ENCODE data around the gene PGM1. TPM values are rescaled to one million over a fixed set of nuclear protein-coding genes. Genes with fewer than 3 reads are reported as not detected.

PGM1 gene
- total and polyA plus RNA-seq, 2 of the 13 experiments (the other 11 are each of a cell fraction or from before 2014, with no cell fraction given), result 51.6 to 105 TPM

GRCh38 chr1:63590166-63590560, 3.0 kb upstream of the PGM1 start:
- no peak overlapping the region for H3K4me2 ChIP-seq (ENCODE audit: low read depth, low read length)
- H3K4me1 ChIP-seq (ENCODE audit: insufficient read depth, low read length), result peaks cover 40% of the 10 kb centered on the region
- intact Hi-C loops (cut with micrococcal nuclease; ENCODE audit: unreplicated experiment), result no loop called here
- ChIA-PET POLR2A (no interaction called here), CTCF (ENCODE audit: low intra/inter-chr PET ratio, low total read pairs) (no interaction called here)
- no peak for DNase-seq (ENCODE audit: low spot score)
- no peak overlapping the region for H3K9ac ChIP-seq (ENCODE audit: insufficient read depth, low read depth, low read length)
- H3K79me2 ChIP-seq (ENCODE audit: insufficient read depth, low read length), result peaks cover 15% of the 10 kb centered on the region
- no peaks in the 10 kb centered on the region for H3K9me3 ChIP-seq (ENCODE audit: low read length)
- no peak overlapping the region for H2AFZ ChIP-seq (ENCODE audit: low read length)
- no peaks in the 10 kb centered on the region for H4K20me1 ChIP-seq (ENCODE audit: insufficient read depth, low read length)
- H3K4me3 ChIP-seq (replicated peaks in 1 of 3; ENCODE audit: insufficient read depth in 1 of 3, low read depth in 2 of 3, low read length in 3 of 3), result no peak overlapping the region
- H3K27ac ChIP-seq (ENCODE audit: extremely low read length, insufficient read depth, low read length), result no peak overlapping the region
- no TSS peak for BruUV-seq (replicated peaks)
- in situ Hi-C loops (cut with HindIII; ENCODE audit: extremely low pct_ligation_motif_present, low pct_unique_long_range_greater_than_20kb), result no loop called here
- H3K36me3 ChIP-seq (replicated peaks in 1 of 2; ENCODE audit: control insufficient read depth in 1 of 2, insufficient read depth in 2 of 2, low read length in 2 of 2), result no peaks in the 10 kb centered on the region
- ATAC-seq, result no peak
- no peak for FAIRE-seq
- H3K27me3 ChIP-seq (ENCODE audit: control insufficient read depth in 1 of 2, insufficient read depth in 2 of 2, low read length in 2 of 2), result peaks cover 0 to 3% of the 10 kb centered on the region in 2 experiments; a peak in 1 of 5 replicates
- WGBS (ENCODE audit: low lambda C conversion rate), result 93% methylated on average over 3 of the region's 3 CpGs
- TF ChIP-seq MTERF4 (CRISPR knock-in tag; IDR thresholded peaks at IDR 0.05) (no peak), KDM1A (CRISPR knock-in tag; IDR thresholded peaks at IDR 0.05) (no peak), DMTF1 (CRISPR knock-in tag; IDR thresholded peaks at IDR 0.05) (no peak), FOXA1 (IDR thresholded peaks at IDR 0.05) (no peak), FOXA1 (CRISPR knock-in tag; IDR thresholded peaks at IDR 0.05) (no peak), STAT6 (CRISPR knock-in tag; IDR thresholded peaks at IDR 0.05; ENCODE audit: borderline replicate concordance) (no peak), HIC2 (CRISPR knock-in tag; IDR thresholded peaks at IDR 0.05; ENCODE audit: low read depth) (no peak), NFATC3 (CRISPR knock-in tag; IDR thresholded peaks at IDR 0.05) (no peak), ZNF138 (CRISPR knock-in tag; IDR thresholded peaks at IDR 0.05; ENCODE audit: low read depth) (no peak), CEBPG (CRISPR knock-in tag; IDR thresholded peaks at IDR 0.05) (no peak), SIN3B (IDR thresholded peaks at IDR 0.05; ENCODE audit: low read length) (no peak), ZFP62 (CRISPR knock-in tag; IDR thresholded peaks at IDR 0.05) (no peak), HMG20B (CRISPR knock-in tag; conservative IDR thresholded peaks at IDR 0.05) (no peak), ZNF333 (CRISPR knock-in tag; IDR thresholded peaks at IDR 0.05; ENCODE audit: borderline replicate concordance) (no peak), ZMYM3 (CRISPR knock-in tag; IDR thresholded peaks at IDR 0.05) (no peak), ZNF280D (CRISPR knock-in tag; IDR thresholded peaks at IDR 0.05) (no peak)

Measured in HepG2 (cell line).